ENCODE results near the gene G6PC3.

Gene G6PC3

DNA sequence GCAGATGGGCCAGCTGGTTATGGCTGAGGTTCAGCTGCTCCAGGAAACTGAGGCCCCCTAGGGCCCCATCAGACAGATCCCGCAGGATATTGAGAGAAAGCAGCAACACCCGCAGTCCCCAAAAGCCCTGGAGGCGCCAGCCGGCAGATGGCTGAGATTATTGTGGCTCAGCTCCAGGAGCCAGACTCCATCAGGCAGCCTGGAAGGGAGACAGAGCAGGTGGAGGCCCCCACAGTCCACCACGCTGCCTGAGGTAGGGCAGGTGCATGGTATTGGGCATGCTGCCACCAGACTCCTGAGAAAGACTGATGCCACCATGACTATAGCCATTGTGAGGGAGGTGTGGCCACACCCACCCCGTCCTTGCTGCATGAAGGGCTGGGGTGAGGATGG lies 46.3 kb upstream of the G6PC3 start:
- peak; percentile 25; the same call in 2 of the 3 replicates for ATAC-seq
- TF ChIP-seq ZNF8 (CRISPR knock-in tag; IDR thresholded peaks at IDR 0.05): no peak
- TF ChIP-seq TCF4 (CRISPR knock-in tag; IDR thresholded peaks at IDR 0.05; ENCODE audit: borderline replicate concordance): peak; percentile 18; the same call in 1 of the 2 replicates
- TF ChIP-seq, protein P1, sequence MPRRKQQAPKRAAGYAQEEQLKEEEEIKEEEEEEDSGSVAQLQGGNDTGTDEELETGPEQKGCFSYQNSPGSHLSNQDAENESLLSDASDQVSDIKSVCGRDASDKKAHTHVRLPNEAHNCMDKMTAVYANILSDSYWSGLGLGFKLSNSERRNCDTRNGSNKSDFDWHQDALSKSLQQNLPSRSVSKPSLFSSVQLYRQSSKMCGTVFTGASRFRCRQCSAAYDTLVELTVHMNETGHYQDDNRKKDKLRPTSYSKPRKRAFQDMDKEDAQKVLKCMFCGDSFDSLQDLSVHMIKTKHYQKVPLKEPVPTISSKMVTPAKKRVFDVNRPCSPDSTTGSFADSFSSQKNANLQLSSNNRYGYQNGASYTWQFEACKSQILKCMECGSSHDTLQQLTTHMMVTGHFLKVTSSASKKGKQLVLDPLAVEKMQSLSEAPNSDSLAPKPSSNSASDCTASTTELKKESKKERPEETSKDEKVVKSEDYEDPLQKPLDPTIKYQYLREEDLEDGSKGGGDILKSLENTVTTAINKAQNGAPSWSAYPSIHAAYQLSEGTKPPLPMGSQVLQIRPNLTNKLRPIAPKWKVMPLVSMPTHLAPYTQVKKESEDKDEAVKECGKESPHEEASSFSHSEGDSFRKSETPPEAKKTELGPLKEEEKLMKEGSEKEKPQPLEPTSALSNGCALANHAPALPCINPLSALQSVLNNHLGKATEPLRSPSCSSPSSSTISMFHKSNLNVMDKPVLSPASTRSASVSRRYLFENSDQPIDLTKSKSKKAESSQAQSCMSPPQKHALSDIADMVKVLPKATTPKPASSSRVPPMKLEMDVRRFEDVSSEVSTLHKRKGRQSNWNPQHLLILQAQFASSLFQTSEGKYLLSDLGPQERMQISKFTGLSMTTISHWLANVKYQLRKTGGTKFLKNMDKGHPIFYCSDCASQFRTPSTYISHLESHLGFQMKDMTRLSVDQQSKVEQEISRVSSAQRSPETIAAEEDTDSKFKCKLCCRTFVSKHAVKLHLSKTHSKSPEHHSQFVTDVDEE (CRISPR knock-in tag; IDR thresholded peaks at IDR 0.05): no peak
- no peak for TF ChIP-seq GLIS3 (CRISPR knock-in tag; IDR thresholded peaks at IDR 0.05)
- TF ChIP-seq CSDC2 (CRISPR knock-in tag; IDR thresholded peaks at IDR 0.05): no peak

DNA sequence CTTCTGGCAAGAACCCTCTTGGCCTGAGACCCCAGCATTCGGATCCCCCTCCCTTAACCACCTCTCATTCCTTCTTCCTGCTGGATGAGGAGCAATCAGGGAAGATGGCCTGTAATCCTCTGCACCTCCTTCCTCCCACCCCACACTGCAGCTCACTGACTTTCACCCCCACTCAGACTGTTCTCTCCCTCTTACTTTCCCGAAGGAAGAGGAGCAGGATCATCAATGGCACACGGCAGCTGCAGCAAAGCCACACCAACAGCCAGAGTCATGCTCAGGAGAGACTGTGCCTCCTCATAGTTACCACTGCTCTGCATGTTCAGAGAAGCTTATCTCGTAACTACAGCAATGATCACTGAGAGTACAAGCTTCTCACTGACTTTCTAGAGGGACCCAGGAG lies 45.7 kb upstream of the G6PC3 start:
- no peak for TF ChIP-seq ZFP30 (CRISPR knock-in tag; IDR thresholded peaks at IDR 0.05)
- TF ChIP-seq GLIS3 (CRISPR knock-in tag; IDR thresholded peaks at IDR 0.05): no peak
- no peak for TF ChIP-seq ZFP3 (CRISPR knock-in tag; IDR thresholded peaks at IDR 0.05)
- no peak for TF ChIP-seq CSDC2 (CRISPR knock-in tag; IDR thresholded peaks at IDR 0.05)
- TF ChIP-seq ISL1 (CRISPR knock-in tag; IDR thresholded peaks at IDR 0.05): no peak
- no peak for ATAC-seq

DNA sequence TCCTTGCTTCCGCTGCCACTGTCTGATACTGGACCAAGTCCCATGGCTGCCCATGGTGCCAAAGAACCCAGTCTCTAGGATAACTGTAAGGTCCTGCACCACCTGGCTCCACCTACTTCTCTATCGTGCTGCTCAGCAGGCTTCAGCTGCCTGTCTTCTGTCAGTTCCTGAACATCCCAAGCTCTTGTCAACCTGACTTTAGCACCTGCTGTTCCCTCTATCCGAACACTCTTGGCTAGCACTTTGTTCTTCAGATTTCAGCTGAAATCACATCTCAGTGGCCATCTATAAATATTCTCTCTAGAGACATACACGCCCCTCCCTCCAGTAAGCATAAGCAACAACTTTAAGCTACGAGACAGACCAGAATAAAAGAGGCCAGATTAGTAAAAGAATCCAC lies 40.8 kb upstream of the G6PC3 start:
- TF ChIP-seq, protein P1 (CRISPR knock-in tag; IDR thresholded peaks at IDR 0.05): no peak
- TF ChIP-seq ARNTL (CRISPR knock-in tag; IDR thresholded peaks at IDR 0.05; ENCODE audit: borderline replicate concordance, low read depth) (no peak), PPARA (CRISPR knock-in tag; IDR thresholded peaks at IDR 0.05; ENCODE audit: borderline replicate concordance) (no peak), ESRRG (CRISPR knock-in tag; IDR thresholded peaks at IDR 0.05) (no peak), ZNF565 (CRISPR knock-in tag; conservative IDR thresholded peaks at IDR 0.05; ENCODE audit: low read depth) (no peak)
- peak; percentile 9; the same call in 1 of the 3 replicates for ATAC-seq

DNA sequence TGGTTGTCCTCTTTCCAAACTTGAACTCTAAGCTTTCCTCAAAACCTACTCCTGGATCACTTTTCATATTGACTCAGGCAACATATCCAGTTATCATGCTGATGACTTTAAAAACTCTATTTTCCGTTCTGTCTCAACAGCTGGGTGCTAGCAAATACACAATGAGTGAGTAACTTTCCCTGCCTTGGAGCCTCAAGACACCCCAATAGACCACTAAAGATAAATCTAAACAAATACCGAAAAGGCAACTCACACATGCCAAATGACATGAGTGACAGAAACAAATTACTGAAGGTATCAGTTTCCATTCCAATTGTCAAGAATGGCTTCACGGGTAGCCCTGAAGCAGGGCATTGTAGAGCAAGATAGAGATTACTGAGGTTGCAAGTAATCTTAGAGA lies 40.1 kb upstream of the G6PC3 start:
- no peak for TF ChIP-seq ZNF565 (CRISPR knock-in tag; conservative IDR thresholded peaks at IDR 0.05; ENCODE audit: low read depth)
- no peak for TF ChIP-seq ZNF8 (CRISPR knock-in tag; IDR thresholded peaks at IDR 0.05)
- TF ChIP-seq, protein P1 (CRISPR knock-in tag; IDR thresholded peaks at IDR 0.05): no peak
- no peak for TF ChIP-seq TOX (CRISPR knock-in tag; IDR thresholded peaks at IDR 0.05; ENCODE audit: borderline replicate concordance)
- TF ChIP-seq ZNF70 (CRISPR knock-in tag; IDR thresholded peaks at IDR 0.05): no peak
- TF ChIP-seq, protein P2, sequence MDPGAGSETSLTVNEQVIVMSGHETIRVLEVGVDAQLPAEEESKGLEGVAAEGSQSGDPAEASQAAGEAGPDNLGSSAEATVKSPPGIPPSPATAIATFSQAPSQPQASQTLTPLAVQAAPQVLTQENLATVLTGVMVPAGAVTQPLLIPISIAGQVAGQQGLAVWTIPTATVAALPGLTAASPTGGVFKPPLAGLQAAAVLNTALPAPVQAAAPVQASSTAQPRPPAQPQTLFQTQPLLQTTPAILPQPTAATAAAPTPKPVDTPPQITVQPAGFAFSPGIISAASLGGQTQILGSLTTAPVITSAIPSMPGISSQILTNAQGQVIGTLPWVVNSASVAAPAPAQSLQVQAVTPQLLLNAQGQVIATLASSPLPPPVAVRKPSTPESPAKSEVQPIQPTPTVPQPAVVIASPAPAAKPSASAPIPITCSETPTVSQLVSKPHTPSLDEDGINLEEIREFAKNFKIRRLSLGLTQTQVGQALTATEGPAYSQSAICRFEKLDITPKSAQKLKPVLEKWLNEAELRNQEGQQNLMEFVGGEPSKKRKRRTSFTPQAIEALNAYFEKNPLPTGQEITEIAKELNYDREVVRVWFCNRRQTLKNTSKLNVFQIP (CRISPR knock-in tag; IDR thresholded peaks at IDR 0.05; ENCODE audit: borderline replicate concordance, low read depth): no peak
- TF ChIP-seq BACH2 (CRISPR knock-in tag; IDR thresholded peaks at IDR 0.05; ENCODE audit: borderline replicate concordance): no peak
- no peak for TF ChIP-seq ESRRG (CRISPR knock-in tag; IDR thresholded peaks at IDR 0.05)
- TF ChIP-seq ZC3H10 (CRISPR knock-in tag; IDR thresholded peaks at IDR 0.05): no peak
- no peak for TF ChIP-seq ARNTL (CRISPR knock-in tag; IDR thresholded peaks at IDR 0.05; ENCODE audit: borderline replicate concordance, low read depth)
- TF ChIP-seq, protein P3, sequence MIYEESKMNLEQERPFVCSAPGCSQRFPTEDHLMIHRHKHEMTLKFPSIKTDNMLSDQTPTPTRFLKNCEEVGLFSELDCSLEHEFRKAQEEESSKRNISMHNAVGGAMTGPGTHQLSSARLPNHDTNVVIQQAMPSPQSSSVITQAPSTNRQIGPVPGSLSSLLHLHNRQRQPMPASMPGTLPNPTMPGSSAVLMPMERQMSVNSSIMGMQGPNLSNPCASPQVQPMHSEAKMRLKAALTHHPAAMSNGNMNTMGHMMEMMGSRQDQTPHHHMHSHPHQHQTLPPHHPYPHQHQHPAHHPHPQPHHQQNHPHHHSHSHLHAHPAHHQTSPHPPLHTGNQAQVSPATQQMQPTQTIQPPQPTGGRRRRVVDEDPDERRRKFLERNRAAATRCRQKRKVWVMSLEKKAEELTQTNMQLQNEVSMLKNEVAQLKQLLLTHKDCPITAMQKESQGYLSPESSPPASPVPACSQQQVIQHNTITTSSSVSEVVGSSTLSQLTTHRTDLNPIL (CRISPR knock-in tag; IDR thresholded peaks at IDR 0.05; ENCODE audit: low read depth): no peak
- TF ChIP-seq TCF4 (CRISPR knock-in tag; IDR thresholded peaks at IDR 0.05; ENCODE audit: borderline replicate concordance): no peak
- TF ChIP-seq PPARA (CRISPR knock-in tag; IDR thresholded peaks at IDR 0.05; ENCODE audit: borderline replicate concordance): no peak
- TF ChIP-seq ZFP30 (CRISPR knock-in tag; IDR thresholded peaks at IDR 0.05): no peak
- ATAC-seq: no peak

Data from SK-N-SH treated with all-trans-retinoic acid at 6 μM for 48 hours (cell line).